Activated CD4-positive, alpha-beta T cell treated with anti-CD3 and anti-CD28 coated beads, Interleukin-2, amount 10 ng/mL, durations not matched to agents 7 days and 5 days (primary cell): ENCODE data around the gene FLNC. TPM values are rescaled to one million over a fixed set of nuclear protein-coding genes. Genes with fewer than 3 reads are reported as not detected.

Experiments
- CTCF ChIA-PET: fragments of 350-600 bp; sonication (Branson Sonifier 250); formaldehyde crosslinking; loops from one replicate; lab custom pipeline; 2021; ENCODE audit warnings: antibody characterized with exemption; lab: Charles Lee
- POLR2A ChIA-PET: fragments of 350-600 bp; sonication (Branson Sonifier 250); formaldehyde crosslinking; loops from one replicate; lab custom pipeline; 2021; ENCODE audit warnings: antibody characterized with exemption; lab: Charles Lee
- DNase-seq: peaks from one replicate; pipeline ENCODE4 v3.0.0-alpha.2; 2020
- H3K27ac Mint-ChIP-seq: one replicate; pipeline ENCODE4 v1.8.0; 2021; ENCODE audit warnings: mild to moderate bottlenecking, moderate library complexity, mixed read lengths
- H3K27me3 Mint-ChIP-seq: one replicate; pipeline ENCODE4 v1.8.0; 2021; ENCODE audit warnings: mixed read lengths
- H3K36me3 Mint-ChIP-seq: one replicate; pipeline ENCODE4 v1.8.0; 2021; ENCODE audit warnings: low read depth, mixed read lengths
- H3K4me1 Mint-ChIP-seq: one replicate; pipeline ENCODE4 v1.8.0; 2021; ENCODE audit warnings: mixed read lengths
- H3K4me3 Mint-ChIP-seq: one replicate; pipeline ENCODE4 v1.8.0; 2021; ENCODE audit warnings: mild to moderate bottlenecking, moderate library complexity, mixed read lengths
- H3K9me3 Mint-ChIP-seq: one replicate; pipeline ENCODE4 v1.8.0; 2021; ENCODE audit warnings: mixed read lengths
- total RNA-seq, 2 experiments: library from RNA; stranded (reverse); gene quantifications; one replicate each; pipeline ENCODE4 v1.2.3, GENCODE V29; 2021

FLNC gene
- total RNA-seq, 2 experiments from 2014 or later: not detected

DNA sequence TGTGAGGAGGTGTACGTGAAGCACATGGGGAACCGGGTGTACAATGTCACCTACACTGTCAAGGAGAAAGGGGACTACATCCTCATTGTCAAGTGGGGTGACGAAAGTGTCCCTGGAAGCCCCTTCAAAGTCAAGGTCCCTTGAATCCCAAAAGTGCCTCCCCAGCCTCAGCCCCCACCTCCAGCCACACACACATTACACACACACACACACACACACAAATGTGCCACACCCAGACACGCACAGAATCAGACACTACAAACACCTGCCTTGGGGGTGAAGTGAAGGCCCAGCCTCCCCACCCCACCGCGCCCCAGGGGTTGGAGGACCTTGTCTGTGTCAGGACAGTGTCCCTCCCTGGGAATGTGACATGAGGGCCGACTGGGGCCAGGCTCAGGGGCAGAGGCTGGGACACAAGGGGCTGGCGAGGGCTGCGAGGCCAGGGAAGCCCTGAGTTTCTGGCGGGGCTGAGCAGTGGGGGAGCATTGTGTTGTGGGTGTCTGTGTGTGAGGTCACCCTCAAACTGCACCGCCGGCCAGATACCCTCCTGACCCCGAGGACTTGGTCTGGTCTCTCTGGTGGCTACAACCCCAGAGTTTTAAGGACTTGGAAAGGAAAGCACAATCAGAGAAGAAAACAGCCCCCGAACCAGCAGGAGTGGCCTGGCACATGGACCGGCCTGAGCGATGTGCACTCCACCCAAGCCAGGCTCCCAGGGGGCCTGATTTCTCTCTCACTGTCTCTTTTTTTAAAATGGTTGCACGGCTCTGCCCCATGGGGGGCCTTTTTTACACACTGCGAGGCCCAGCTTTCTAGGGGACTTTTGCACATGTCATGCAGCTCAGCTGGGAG lies 28.4 kb downstream of the FLNC start:
- no peak for DNase-seq
- Mint-ChIP-seq H3K27me3 (no peaks in the 10 kb centered on the region), H3K9me3 (no peaks in the 10 kb centered on the region), H3K4me3 (no peak overlapping the region), H3K27ac (no peak overlapping the region), H3K4me1 (peaks cover 7% of the 10 kb centered on the region), H3K36me3 (peaks cover 1% of the 10 kb centered on the region)
- ChIA-PET POLR2A (no interaction called here), CTCF (no interaction called here)

DNA sequence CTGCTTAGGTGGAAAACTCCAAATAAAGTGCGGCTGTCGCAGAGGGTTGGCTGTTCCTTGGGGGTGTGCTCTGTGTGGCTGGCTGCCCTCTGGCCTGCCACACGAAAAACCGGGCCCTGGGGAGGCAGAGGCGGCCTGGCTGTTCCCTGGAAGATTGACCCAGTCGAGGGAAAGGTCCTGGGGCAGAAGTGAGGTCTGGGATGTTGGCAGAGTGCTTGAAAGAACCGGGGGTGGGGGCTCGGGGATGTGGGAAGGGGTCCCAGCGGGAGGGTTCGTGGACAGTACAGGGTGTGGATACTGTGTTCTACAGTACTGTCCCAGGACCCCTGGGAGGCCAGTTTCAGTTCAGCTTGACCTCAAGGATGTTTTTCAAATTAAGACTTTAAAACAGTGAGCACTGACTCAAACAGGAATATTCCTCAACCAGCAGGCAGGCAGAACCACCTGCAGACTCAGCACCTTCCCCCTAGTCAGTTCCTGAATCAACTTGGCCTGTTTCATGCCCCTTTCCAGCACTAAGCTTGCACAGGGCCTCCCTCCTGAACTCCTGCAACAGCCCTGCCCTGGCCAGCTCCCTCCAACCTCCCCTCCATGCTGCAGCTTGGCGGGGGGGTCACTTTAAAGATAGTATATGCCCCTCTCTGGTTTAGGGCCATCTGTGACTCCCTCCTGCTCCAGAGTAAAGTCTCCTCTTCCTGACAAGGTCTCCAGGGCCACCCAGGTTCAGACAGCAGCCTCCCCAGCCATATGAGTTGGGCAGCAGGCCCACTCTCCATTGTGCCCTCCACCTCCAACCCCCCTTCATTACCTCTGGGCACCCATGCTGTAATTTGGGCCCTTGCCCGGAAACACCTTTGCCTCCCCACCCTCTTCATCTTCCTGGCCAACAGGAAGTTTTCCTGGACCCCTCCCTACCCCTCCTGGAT lies 29.3 kb downstream of the FLNC start:
- Mint-ChIP-seq H3K9me3 (no peaks in the 10 kb centered on the region), H3K4me3 (no peak overlapping the region), H3K36me3 (peaks cover 1% of the 10 kb centered on the region), H3K27me3 (no peaks in the 10 kb centered on the region), H3K27ac (no peak overlapping the region), H3K4me1 (peaks cover 11% of the 10 kb centered on the region)
- ChIA-PET CTCF (interaction anchor here (0.6 to 2.5 kb wide), 4 partner anchors 18 to 232 kb away, joined by 3 to 7 read pairs (median 3); no protein-coding TSS in a partner anchor), POLR2A (no interaction called here)
- DNase-seq: no peak

GRCh38 chr7:128860158-128861073 lies 30.2 kb downstream of the FLNC start:
- Mint-ChIP-seq H3K4me1 (peaks cover 15% of the 10 kb centered on the region), H3K27me3 (no peaks in the 10 kb centered on the region), H3K4me3 (no peak overlapping the region), H3K36me3 (peaks cover 10% of the 10 kb centered on the region), H3K9me3 (no peaks in the 10 kb centered on the region), H3K27ac (no peak overlapping the region)
- no peak for DNase-seq
- CTCF ChIA-PET: interaction anchor here (0.6 to 2.5 kb wide), 4 partner anchors 19 to 232 kb away, joined by 3 to 7 read pairs (median 3); no protein-coding TSS in a partner anchor
- POLR2A ChIA-PET: no interaction called here

DNA sequence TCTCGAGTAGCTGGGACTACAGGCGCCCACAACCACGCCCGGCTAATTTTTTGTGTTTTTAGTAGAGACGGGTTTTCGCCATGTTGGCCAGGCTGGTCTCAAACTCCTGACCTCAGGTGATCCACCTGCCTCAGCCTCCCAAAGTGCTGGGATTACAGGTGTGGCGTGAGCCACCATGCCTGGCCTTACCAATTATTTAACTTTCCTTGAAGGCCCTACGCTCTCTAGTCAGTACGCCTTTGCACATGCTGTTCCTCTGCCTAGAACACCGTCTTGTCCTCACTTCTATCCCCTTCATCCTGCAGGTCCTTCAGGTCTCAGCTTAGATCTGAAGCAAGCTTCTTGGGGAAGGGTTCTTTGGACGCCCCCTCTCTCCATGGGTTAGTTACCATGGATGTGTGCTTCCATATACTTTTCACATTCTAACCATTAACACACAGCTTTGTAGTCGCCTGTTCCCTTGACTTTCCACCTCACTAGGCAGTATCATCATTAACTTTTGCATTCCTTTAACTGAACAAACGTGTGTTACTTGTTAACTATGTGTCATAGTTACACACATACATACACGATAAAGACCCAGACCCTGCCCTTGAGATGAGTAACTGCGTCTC lies 31.9 kb downstream of the FLNC start:
- Mint-ChIP-seq H3K27ac (peak overlapping the region; percentile 94), H3K27me3 (no peaks in the 10 kb centered on the region), H3K4me1 (peaks cover 19% of the 10 kb centered on the region), H3K36me3 (peaks cover 15% of the 10 kb centered on the region), H3K4me3 (peak overlapping the region; percentile 94), H3K9me3 (no peaks in the 10 kb centered on the region)
- POLR2A ChIA-PET: no interaction called here
- CTCF ChIA-PET: interaction anchor here (0.6 to 3.6 kb wide), 11 partner anchors 12 to 1236 kb away, joined by 3 to 25 read pairs (median 4); partner anchors contain the start of gene CALU
- DNase-seq: no peak

GRCh38 chr7:128862571-128863432 lies 32.6 kb downstream of the FLNC start, which contains the start of gene ATP6V1F:
Gene ATP6V1F (plus strand): TSS chr7:128862856. CDS start chr7:128862905, 49 bp downstream.
- POLR2A ChIA-PET: no interaction called here
- H3K4me3 Mint-ChIP-seq: peak within 1 kb of the TSS; percentile 94
- no peaks in the 10 kb centered on the region for H3K9me3 Mint-ChIP-seq
- H3K4me1 Mint-ChIP-seq: peaks cover 19% of the 10 kb centered on the region
- H3K27me3 Mint-ChIP-seq: no peaks in the 10 kb centered on the region
- DNase-seq: peak; percentile 99
- peak within 1 kb of the TSS; percentile 94 for H3K27ac Mint-ChIP-seq
- H3K36me3 Mint-ChIP-seq: peaks cover 15% of the 10 kb centered on the region
- CTCF ChIA-PET: interaction anchor here (0.6 to 3.6 kb wide), 15 partner anchors 11 to 1236 kb away, joined by 3 to 25 read pairs (median 4); partner anchors contain the start of gene CALU

DNA sequence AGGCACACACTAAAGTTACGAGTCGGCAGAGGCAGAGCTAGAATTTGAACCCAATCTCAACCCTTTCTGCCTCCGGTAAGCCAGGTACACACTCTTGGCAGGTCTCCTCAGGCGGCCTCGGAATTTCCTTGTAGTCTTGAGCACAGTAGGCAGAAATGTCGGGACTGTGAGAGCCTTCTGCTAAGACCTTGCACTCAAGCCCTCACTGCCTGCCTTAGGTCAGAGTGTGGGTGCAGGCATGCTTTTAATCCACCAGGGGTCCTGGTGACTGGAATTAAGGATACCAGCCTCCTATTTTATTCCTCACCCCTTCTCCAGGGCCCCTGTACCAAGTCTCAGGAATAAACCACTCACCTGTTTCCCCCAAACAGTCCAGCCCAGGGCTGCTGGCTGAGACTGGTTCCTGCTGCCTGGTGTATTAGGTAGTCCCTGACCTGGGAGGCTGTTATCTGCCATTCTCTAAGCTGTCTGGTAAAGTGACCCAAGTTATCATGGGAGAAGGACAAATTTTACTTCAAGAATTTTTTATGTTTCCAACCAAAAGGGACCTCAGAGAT lies 33.3 kb downstream of the FLNC start:
- H3K9me3 Mint-ChIP-seq: no peaks in the 10 kb centered on the region
- POLR2A ChIA-PET: no interaction called here
- no peaks in the 10 kb centered on the region for H3K27me3 Mint-ChIP-seq
- H3K4me3 Mint-ChIP-seq: peak overlapping the region; percentile 94
- H3K27ac Mint-ChIP-seq: peak overlapping the region; percentile 94
- DNase-seq: peak; percentile 65
- CTCF ChIA-PET: interaction anchor here (0.7 to 3.6 kb wide), 15 partner anchors 10 to 436 kb away, joined by 3 to 25 read pairs (median 4); partner anchors contain the start of gene CALU
- peaks cover 15% of the 10 kb centered on the region for H3K36me3 Mint-ChIP-seq
- H3K4me1 Mint-ChIP-seq: peaks cover 19% of the 10 kb centered on the region

- H3K27ac Mint-ChIP-seq: no peak overlapping the region
- CTCF ChIA-PET: interaction anchor here (3.6 kb wide), 1 partner anchor 9 kb away, joined by 22 read pairs; no protein-coding TSS in a partner anchor
- POLR2A ChIA-PET: no interaction called here
These were observed 35.1 kb downstream of the FLNC start for GRCh38 chr7:128865303-128865702.

DNA sequence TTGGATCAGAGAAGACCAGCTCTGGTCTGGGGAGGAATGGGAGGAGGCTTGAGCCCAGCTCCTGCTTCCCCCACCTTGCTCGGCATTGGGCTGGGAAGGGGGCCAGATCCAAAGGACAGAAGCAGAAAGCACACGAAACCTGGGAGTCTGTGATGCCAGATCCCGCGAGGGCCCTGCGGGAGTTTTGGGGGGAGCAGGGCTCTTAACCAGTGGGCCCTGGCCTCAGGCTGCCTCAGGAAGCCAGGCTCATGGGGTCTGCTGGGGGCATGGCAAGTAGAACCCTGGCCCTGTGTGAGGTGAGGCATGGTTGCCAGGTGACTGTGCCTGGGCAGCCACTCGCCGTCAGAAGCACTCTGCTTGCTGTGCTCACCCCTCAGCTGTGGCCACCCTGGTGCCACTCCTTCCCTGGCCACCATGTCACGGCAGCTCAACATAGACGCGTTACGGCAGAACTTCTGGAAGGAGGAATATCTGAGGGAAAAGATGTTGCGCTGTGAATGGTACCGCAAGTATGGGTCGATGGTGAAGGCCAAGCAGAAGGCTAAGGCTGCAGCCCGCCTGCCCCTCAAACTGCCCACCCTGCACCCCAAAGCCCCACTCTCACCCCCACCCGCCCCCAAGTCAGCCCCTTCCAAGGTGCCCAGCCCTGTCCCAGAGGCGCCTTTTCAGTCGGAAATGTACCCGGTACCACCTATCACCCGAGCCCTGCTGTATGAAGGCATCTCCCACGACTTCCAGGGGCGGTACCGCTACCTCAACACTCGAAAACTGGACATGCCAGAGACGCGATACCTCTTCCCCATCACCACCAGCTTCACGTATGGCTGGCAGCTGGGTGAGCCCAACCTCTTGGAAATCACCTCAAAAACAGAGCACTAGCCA lies 36.0 kb downstream of the FLNC start:
- H3K27me3 Mint-ChIP-seq: peaks cover 11% of the 10 kb centered on the region
- POLR2A ChIA-PET: no interaction called here
- no peaks in the 10 kb centered on the region for H3K9me3 Mint-ChIP-seq
- CTCF ChIA-PET: interaction anchor here (3.7 kb wide), 1 partner anchor 17 kb away, joined by 10 read pairs; no protein-coding TSS in a partner anchor
- H3K4me3 Mint-ChIP-seq: no peak overlapping the region
- DNase-seq: no peak
- H3K36me3 Mint-ChIP-seq: peaks cover 15% of the 10 kb centered on the region
- no peak overlapping the region for H3K27ac Mint-ChIP-seq
- peaks cover 28% of the 10 kb centered on the region for H3K4me1 Mint-ChIP-seq

More at GRCh38 chr7:128865303-128865702, 35.1 kb downstream of the FLNC start:
- no peak for DNase-seq
- H3K36me3 Mint-ChIP-seq: peaks cover 15% of the 10 kb centered on the region
- no peak overlapping the region for H3K4me3 Mint-ChIP-seq
- peaks cover 27% of the 10 kb centered on the region for H3K4me1 Mint-ChIP-seq
- peaks cover 2% of the 10 kb centered on the region for H3K27me3 Mint-ChIP-seq
- H3K9me3 Mint-ChIP-seq: no peaks in the 10 kb centered on the region

DNA sequence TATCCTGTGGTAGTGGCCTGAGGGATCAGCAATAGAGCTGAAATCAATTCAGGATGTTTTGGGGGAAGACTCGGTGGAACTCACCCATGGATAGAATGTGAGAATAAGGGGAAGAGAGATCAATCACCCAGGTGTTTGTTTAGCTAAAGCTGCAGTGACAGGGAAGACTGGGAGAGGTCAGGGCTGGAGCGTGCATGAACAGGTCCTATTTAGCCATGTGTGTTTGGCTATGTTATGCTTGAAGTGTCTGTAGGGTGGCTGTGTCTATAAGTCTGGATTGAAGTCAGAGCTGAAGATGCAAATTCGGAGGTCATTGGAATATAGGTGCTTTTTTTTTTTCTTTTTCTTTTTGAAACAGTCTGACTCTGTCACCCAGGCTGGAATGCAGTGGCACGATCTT lies 37.0 kb downstream of the FLNC start:
- H3K27ac Mint-ChIP-seq: no peak overlapping the region
- peaks cover 15% of the 10 kb centered on the region for H3K36me3 Mint-ChIP-seq
- H3K4me3 Mint-ChIP-seq: no peak overlapping the region
- DNase-seq: no peak
- H3K4me1 Mint-ChIP-seq: peaks cover 25% of the 10 kb centered on the region
- no peaks in the 10 kb centered on the region for H3K9me3 Mint-ChIP-seq
- POLR2A ChIA-PET: no interaction called here
- H3K27me3 Mint-ChIP-seq: peaks cover 12% of the 10 kb centered on the region
- CTCF ChIA-PET: interaction anchor here (0.6 to 3.7 kb wide), 2 partner anchors 16 to 469 kb away, joined by 5 to 10 read pairs; no protein-coding TSS in a partner anchor
